H1 (cell line): Measurements from ENCODE around the gene THAP11. TPM values are rescaled to one million over a fixed set of nuclear protein-coding genes. Genes with fewer than 3 reads are reported as not detected.

Experiments
- CHD2 ChIP-seq: IDR thresholded peaks from 2 replicates; pipeline ENCODE4 v1.6.1; 2012; ENCODE audit warnings: low read length, improper control_type of control experiment
- CHD7 ChIP-seq: fragments of 300-600 bp; sonication (generic); IDR thresholded peaks from 2 replicates; pipeline ENCODE4 v1.7.1; 2012; ENCODE audit warnings: low read length, moderate library complexity, mild to moderate bottlenecking, inconsistent platforms; ENCODE audit not compliant: insufficient replicate concordance
- EZH2 ChIP-seq: fragments of 200-600 bp; sonication (generic); IDR thresholded peaks from 2 replicates; pipeline ENCODE4 v1.7.1; 2012; ENCODE audit warnings: low read depth, mild to moderate bottlenecking, moderate library complexity, low read length, inconsistent platforms; ENCODE audit not compliant: severe bottlenecking
- HDAC6 ChIP-seq: IDR thresholded peaks from one replicate; pipeline ENCODE4 v1.7.1; 2012; ENCODE audit warnings: low read depth, mild to moderate bottlenecking, inconsistent platforms, low read length, moderate library complexity
- KDM1A ChIP-seq: fragments of 200-600, 300-600 bp; sonication (generic); IDR thresholded peaks from 2 replicates; pipeline ENCODE4 v1.7.1; 2016; ENCODE audit warnings: mild to moderate bottlenecking, low read length, borderline replicate concordance
- KDM5A ChIP-seq: fragments of 200-600 bp; IDR thresholded peaks from 2 replicates; pipeline ENCODE4 v1.7.1; 2012; ENCODE audit warnings: mild to moderate bottlenecking, low read length, inconsistent platforms, mixed read lengths
- MAX ChIP-seq: IDR thresholded peaks from 2 replicates; pipeline ENCODE4 v1.6.1; 2012; ENCODE audit warnings: inconsistent platforms
- NANOG ChIP-seq: IDR thresholded peaks from 2 replicates; pipeline ENCODE4 v1.6.1; 2011; ENCODE audit warnings: low read length, low read depth, mild to moderate bottlenecking, inconsistent platforms; ENCODE audit not compliant: insufficient read depth, poor library complexity, severe bottlenecking
- POLR2AphosphoS5 ChIP-seq: IDR thresholded peaks from 2 replicates; pipeline ENCODE4 v1.6.1; 2011; ENCODE audit warnings: low read depth, low read length
- POU5F1 ChIP-seq: IDR thresholded peaks from 2 replicates; pipeline ENCODE4 v1.6.1; 2011; ENCODE audit warnings: low read depth, mild to moderate bottlenecking, low read length, moderate library complexity
- SP4 ChIP-seq: IDR thresholded peaks from 2 replicates; pipeline ENCODE4 v1.6.1; 2012; ENCODE audit warnings: low read length, inconsistent platforms
- TCF12 ChIP-seq: IDR thresholded peaks from 2 replicates; pipeline ENCODE4 v1.6.1; 2011; ENCODE audit warnings: low read depth, mild to moderate bottlenecking, low read length
- polyA plus RNA-seq, 7 experiments: library from polyadenylated mRNA; depleted of rRNA in 3 of 7; stranded (reverse) in 5 of 7; unstranded in 2 of 7; fragments of >200 nt in 5 of 7; fragments of 200-250 nt in 2 of 7; gene quantifications; 1 replicate in 5 of 7; 2 replicates in 1 of 7; 4 replicates in 1 of 7; pipeline versions ENCODE4 v1.2.1 to v1.2.3, GENCODE V29; 2011 to 2013; ENCODE audit warnings: missing spikeins in 2 of 7, mixed read lengths in 2 of 7
- total RNA-seq: library from RNA; stranded (reverse); fragmentation: NEBNext Ultra II Directional; extraction: Animal tissue kit (Norgen Biotek cat#: 25700); gene quantifications from 2 replicates; pipeline ENCODE4 v1.2.1, GENCODE V29; 2021

The THAP11 gene
- total and polyA plus RNA-seq, 2 of the 8 experiments (the other 6 are each of a cell fraction or from before 2014, with no cell fraction given) = 50.8 to 54.8 TPM

- TF ChIP-seq CHD7 (no peak), EZH2 (no peak), TCF12 (no peak), NANOG (no peak), POLR2AphosphoS5 (no peak), POU5F1 (no peak), CHD2 (no peak), KDM1A (no peak), MAX (no peak), KDM5A (no peak), SP4 (no peak), HDAC6 (no peak)
Observed at GRCh38 chr16:67811899-67812298, 30.2 kb upstream of the THAP11 start (continued).
